Stimulated activated CD8-positive, alpha-beta memory T cell treated with anti-CD3 and anti-CD28 coated beads, Interleukin-7, amount 100 ng/mL, for 1 hour (primary cell): ENCODE data around the gene DCC.

Experiments used
- DNase-seq, 2 donors: peaks; one replicate each; pipeline ENCODE4 v3.0.0-alpha.2; 2020; ENCODE audit warnings: low read depth in 2 of 2

The DCC gene

DNA sequence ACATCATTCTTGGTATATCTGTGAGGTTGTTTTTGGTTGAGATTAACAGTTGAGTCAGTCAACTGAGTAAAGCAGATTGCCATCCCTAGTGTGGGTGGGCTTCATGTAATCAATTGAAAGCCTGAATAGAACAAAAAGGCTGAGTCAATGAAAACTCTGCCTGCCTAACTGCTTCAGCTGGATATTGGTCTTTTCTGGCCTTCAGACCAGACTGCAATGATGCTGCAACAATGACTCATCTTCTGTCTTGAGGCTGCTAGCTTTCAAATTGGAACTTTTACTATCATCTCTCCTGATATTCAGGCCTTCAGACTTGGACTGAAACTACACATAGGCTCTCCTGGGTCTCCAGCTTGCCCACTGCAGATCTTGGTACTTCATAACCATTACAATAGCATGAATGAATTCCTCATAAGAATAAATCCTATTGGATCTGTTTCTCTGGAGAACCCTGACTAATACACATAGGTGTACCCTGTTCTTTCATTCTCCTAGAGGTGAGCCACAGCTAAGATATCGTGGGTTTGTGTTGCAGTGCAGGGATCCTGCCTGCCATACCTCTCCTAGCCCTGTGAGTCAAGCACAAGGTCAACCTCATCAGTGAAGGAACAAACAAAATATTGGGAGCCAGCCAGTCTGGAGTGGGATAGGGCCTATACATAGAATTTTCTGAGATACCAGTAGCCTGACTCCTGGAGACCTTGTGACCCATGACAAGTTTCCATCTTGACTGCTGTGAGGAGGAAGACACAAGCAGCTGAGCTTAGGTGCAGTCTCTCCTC is 473.8 kb downstream of the DCC start:
- DNase-seq, result no peak

DNA sequence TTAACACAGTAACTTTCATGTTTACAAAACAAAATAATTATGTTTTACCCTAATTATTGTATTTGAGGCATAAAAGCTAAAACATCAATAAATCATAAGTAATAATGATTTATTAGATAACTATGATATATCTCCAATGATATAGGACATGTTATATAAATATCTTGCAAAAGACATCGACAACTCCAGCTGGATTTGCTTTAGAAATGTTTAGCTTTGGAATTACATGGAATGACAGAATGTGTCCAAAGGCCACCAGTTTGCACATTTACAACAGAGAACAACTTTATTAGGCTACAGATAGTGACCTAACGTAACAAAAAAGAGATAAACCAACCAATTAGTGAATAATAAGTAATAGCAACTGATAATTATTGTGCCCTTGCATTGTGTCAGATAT is 475.7 kb downstream of the DCC start:
- DNase-seq, result no peak

DNA sequence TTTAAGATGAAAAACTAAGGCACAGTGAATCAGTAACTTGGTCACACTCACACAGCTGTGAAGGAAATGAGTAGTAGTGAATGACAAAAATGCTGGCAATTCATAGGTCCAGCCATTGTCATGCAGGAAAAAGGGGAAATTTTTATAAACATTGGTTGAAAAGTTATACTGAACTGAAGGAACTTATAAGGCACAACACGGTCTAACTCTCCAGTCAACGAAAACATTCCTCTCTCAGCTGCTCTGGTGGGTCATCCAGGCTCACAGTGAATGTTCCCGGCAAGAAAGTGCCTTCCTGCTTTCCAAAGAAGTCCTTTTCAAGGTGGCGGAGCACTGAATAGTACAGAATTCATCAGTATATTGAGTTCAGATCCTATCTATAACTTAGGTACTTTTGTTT is 476.1 kb downstream of the DCC start:
- no peak for DNase-seq

DNA sequence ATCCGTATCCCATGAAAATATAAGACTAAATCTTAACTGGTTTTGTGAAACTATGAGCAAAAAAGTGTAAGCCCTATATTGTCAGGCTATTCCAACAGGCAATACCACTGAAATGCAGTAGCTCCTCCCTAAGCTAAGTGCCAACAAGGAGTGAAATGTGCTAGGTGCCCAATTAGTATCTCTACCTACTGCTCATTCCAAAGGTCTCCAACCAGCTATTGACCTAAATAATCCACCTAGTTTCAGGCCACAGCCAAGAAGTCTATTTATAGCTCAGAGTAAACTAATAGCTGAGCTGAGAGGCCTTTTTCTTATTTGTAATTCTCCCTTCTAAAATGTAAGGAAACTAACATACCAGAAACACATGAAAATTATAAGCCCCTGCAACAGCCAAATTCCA is 482.2 kb downstream of the DCC start:
- DNase-seq, result no peak

DNA sequence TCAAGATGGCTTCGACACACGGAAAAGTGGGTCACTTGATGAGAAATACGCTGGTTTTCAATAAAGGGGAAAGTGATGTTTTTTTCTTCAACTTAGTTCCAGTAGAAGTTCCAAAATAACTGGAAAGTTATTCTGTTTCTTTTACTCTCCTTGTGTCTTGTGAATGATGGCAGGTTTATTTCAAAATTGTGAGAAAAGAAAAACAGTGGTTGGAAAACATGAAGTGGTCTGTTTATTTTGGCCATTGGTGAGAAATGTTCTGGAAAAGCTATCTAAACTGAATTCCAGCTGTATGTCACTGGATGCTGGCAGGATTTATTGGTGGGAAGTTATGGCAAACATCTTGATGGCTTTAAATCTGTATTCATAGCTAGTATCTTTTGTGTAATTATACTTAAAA is 484.1 kb downstream of the DCC start:
- DNase-seq, result no peak

DNA sequence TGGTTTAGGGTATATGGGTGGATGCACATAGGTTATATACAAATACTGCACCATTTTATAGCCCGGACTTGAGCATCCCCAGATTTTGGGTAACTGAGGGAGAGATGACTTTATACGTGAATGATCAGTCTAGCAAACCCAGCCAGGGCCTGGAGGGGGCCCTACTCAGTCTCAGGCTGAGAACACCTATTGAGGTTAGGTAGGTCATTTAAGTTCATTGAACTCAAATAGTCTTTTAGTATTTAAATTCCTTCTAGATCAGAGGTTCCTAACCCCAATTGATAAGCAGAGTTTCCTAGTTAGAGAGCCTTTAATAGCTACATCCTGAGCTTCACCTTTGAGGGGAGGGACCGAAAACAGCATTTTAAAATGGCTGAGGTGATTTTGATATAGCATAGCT is 487.0 kb downstream of the DCC start:
- DNase-seq, result no peak

DNA sequence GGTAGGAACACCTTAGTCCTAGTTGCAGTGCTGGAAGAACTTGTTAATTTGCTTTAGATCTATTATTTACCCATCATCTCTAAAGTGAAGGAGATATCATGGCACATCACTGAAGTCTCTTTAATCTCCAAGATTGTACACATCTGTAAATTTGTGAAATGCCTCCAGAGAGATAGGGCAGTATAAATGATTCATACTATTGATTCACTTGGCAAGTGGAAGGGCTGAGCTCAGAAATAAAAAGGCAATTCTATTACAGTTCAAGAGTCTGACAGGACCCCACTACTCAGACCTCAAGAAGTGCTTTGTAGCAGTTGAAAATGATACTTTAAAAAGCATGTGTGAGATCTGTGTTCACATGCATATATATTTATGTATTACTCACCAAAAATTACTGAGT is 489.3 kb downstream of the DCC start:
- no peak for DNase-seq

DNA sequence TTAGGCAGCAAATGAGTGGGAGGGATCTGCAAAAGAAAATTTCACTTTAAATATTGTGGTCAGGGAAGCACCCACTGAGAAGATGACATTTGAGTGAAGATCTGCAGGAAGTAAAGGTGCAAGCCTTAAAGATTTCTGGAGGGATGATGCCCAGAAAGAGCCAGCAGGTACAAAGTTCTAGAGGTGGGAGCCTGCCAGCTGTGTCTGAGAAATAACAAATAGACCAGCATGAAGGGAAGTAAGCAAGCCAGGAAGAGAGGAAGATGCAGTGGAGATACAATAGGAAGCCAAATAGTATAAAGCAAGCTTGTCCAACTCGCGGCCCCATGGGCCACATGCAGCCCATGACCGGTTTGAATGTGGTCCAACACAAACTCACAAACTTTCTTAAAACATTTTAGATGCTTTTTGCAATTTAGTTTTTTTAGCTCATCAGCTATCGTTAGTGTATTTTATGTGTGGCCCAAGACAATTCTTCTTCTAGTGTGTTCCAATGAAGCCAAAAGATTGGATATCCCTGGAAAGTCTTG is 489.9 kb downstream of the DCC start:
- no peak for DNase-seq

DNA sequence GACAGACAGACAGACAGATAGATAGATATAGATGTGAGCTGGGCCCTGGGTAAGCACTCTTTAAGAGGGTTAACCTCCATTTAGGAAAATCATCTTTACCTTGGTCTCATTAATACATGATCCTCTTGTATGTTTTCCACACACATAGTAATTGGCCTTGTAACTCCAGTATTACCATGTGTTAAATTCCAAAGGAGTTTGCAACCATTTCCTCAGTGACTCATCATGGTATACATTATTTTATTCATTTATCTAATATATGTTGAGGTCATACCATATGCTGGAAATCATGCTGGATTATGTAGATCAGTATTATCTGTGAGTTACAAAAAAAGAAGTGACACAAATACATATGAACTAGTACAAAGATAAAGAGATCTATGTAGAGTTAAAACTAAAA is 504.3 kb downstream of the DCC start:
- DNase-seq, result no peak

DNA sequence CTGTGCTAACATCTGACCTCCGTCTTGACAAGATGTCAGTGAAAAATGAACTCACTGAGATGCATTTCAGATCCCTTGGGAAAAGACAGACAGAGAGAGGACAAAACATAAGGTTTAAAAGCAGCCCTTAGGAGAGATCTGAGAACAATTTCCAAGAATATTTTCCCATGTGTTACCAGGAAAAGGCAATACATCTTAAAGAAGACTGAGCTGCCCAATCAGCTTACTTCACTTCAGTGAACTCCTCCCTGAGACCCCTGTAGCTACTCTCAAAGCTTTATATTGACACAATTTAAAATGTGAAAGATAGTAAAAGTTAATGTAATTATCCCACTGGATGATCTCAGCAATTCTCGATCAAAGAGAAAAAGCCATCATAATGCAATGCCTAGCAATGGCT is 505.0 kb downstream of the DCC start:
- DNase-seq, result no peak

DNA sequence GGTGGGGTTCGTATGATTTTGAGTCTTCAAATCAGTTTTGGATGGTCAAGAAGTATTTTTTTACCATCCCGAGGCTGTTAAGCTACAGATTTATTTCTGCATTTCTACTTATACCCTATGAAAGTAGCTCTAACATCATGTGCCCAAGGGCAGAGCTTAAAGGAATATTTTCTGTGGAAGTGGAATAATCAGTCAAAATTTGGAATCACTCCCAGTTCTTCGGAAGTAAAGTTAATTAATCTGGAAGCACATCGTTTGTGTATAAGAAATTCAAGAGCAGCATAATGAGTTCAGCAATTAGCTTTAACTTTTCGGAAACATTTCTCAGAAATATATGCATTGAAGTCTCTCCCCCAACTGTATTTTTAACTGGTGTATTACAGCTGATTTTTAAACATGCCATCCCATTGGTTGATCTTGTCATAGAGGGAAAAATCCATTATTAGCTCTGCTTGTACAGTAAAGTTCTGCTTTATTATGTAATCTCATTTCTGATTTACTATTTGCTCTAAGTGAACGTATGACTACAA is 510.1 kb downstream of the DCC start:
- DNase-seq, result no peak

DNA sequence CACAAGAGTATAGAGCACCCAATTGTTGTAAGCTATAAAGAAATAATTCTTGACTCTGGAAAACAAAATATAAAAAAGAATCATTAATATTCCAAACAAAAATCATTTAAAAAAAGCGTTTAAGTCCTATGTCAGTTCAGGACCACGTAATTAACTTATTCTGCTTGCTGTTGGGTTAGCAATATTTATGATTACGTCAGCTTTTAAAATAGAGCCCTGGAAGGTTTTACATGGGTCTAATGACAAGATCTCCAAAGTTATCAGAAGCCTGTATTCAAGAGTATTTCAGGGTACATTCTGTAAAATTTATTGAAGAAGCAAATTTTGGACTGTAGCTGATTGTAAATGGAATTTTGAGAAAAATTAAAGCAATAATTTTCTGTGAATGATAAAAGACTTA is 521.6 kb downstream of the DCC start:
- DNase-seq, result no peak

DNA sequence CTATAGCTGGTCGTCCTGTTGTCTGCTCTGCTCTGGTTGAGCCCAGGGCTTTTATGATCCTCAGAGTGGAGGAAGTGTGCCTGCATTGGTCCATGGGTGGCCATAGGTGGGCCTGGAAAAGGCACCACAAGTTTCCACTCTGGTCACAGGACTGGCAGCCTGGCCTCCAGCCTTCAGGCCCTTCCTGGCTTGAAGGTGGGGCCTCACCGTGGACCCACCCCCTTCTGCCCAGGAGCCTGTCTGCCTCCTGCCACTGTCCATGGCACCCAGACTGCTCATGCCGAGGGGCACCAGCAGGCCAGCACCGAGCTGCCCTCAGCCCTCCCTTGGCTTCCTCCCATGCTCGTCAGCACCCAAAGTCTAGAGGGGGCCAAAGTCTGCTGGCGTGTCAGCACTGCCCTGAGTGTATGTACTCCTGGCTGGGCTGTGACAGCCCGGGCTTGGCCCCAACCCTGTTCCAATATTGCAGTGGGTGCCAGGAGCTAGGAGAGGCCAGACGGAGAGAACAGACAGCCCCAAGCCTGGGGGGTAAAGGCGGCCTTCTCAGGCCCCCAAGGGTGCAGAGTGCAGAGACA is 529.4 kb downstream of the DCC start:
- no peak for DNase-seq

DNA sequence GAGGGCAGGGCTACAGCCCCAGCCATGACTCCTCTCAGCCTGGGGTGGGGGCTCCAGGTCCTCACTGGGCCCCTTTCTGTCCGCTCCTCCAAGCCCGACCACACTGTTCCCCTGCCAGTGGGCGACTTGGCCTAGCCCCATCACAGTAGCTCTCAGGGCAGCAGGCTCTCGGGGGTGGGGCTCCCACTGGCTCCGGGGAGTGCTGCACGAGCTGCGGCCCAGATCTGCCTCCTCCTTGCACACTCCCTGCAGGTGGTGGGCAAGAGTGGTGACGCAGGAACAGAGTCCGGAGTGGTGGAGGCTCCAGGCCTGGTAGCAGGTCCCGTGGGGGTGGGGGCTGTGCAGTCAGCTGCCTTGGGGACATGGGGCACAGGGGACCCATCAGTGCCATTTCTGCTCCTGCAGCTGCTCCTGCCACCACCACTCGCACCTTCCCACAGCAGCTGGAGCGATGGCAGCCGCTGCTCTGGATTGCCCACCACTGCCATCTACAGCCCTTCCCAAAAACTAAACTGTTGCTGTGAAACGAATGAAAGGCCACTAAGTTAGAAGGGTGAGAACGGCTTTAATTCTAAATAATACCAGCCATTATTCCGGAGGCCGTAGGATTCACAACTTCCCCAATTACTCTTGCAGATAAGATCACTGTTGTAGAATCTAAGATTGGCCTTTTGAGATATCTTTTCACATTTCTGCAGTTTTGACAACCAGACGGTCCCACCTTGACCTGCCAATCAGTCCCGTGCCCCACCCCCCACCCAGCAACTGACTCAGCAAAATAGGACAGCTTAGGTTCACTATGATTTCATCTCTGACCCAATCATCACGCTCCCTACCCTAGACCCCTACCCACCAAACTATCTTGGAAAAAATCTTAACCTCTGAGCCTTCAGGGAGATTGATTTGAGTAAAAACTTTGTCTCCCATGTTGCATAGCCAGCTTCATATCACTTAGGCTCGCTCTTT is 530.2 kb downstream of the DCC start:
- no peak for DNase-seq

DNA sequence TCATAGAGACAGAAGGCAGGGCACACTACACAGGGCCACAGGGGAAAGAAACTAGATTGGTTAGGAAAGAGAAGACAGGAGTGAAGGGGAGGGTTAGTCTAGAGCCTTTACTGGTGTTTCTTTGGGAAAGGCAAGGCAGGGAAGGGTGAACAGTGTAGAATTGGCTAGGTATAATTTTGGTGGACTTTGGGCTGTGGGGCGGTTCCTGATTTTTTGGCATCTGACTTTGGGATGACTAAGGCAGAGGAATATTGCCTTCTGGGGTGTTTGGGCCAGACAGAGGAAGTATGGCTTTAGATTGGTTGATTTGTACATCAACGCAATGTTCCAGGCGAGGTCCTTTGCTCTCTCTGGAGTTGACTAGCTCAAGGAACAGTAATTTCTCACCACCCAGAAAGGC is 534.8 kb downstream of the DCC start:
- DNase-seq, result no peak

DNA sequence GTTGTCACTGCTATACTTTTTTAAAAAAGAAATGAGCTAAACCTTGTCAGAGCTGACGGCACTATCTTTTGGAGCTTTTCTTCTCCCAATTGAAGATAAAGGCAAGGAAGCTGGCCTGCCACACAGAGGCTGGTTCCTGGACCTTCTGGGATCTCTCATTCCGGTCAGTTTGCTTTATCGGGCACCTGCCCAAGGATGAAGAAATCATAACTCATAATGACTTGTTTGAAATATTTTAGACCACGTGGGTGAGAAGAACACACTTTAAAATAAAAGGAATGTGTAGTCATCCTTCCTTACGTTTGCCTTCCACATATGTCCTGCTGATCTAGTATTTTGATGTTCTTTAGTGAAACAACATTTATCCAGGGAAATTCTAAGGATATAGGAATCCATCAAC is 535.7 kb downstream of the DCC start:
- DNase-seq, result no peak

DNA sequence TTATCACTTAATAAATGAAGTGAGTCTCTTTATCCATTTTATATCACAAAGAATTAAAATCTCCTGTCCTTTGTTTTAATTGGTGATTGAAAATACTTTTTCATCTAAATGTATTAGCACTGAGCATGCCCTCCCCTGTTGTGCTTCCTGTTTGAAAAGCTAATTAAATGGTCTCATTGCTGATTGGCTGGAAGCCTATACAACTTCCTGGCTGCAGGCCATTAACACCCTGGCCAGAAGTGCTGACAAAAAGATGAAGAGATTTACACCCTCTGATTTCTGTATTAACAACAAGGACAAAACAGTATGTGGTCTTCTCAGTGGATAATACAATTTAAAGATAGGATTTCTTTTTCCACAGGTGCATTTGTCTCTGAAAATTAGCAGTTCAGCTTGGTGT is 548.0 kb downstream of the DCC start:
- no peak for DNase-seq

DNA sequence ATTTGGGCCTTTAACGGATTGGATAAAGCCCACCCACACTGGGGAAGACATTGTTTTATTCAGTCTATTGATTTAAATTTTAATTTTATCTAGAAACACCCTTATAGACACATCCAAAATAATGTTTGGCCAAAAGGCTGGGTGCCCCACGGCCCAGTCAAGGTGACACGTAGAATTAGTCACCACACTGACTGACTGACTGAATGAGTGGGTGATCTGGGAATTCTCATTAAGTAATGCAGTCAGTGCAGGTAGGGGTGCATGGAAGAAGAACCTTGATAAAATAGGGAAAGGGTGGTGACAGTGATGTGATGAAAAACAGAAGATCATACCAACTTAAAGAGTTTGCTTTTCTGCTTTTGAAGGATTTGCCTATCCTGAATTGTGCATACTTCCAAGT is 554.8 kb downstream of the DCC start:
- DNase-seq, result no peak

DNA sequence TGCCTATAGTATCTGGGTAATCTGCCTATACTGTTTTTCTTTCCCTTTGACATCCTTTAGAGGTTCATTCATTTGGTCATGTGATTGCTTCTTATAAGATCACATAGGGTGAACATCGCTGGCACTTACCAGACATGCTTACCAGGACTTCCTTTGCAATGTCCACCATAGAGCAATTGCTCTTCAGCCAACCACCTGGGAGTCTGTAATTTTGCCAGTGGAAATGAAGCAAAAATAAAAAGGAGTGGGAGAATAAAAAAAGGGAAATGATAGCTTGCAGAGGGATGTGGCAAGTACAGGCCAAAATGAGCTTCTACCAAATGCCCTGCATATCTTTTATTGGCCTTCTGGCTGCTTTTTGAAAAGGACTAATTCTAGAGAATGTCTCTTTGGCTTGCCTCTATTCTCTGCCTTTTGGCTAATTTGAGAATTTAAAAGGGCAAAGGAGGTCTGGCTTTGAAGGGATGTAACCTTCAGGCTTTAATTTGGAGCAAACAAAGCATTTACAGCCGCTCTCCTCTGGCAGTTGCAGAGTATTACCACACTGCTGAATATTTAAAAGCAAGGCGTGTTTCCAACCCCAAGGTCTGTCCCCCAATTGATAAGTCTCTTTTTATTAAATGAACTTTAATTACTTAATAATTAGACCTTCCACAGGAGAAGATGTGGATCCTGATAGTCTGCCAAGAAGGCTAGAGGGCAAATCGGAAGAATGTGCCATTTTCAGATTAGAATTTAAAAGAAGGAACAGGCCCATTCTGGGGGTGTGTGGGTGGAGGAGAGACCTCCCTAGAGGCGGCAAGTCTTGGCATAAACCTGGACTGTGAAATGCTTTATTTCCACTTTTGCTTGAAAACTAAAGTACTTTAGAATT is 557.9 kb downstream of the DCC start:
- DNase-seq, result no peak

DNA sequence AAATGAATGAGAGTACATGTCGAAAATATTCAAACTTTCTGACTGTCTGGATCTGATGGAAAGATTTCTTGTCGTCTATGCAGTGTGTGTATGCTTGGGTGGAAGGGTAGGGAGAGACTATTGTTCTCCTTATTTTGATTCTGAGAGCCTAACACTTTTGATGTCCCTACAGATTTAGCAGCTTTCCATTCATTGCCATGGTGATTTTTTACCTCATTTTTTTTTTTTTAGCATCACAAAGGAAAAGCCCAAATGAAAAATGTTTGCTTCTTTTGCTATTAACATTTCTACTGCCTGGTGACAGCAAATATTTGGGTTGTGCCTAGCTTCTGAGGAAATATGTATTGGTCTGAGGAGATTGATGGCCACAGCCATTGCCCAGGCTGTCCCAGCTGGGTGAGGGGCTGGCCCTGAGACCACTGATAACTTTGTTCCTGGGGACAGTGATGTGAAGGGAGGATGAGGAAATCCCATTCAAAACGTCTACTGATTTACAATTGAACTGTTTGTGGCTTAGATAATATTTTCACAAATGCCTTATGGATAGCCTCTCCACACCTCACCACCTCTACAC is 558.6 kb downstream of the DCC start:
- no peak for DNase-seq

DNA sequence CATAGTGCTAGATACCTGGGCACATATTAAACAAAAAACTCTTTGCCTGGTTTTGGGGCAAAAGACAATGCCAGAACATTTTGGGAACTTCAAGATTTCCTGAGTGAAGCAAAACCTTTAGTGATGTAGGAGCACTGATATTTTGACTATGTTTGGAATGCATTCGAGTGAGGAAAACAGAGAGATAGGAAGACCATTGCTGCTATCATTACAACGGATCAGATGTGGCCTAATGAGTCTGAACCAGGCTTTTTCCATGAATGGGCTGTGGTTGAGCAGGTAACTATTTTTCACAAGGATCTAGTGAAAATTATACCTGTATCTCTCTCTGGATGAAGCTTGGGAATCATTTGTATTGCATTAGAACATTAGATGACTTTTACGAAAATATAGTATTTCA is 562.2 kb downstream of the DCC start:
- no peak for DNase-seq
